GM19395 (cell line): Measurements from ENCODE around the gene DAGLA.

Source experiments
- ATAC-seq: cut with Tn5 transposase; IDR thresholded peaks from one replicate; pipeline ENCODE4 v1.9.1; 2021; ENCODE audit warnings: mild to moderate bottlenecking, moderate library complexity; ENCODE audit not compliant: unreplicated experiment

The DAGLA gene

DNA sequence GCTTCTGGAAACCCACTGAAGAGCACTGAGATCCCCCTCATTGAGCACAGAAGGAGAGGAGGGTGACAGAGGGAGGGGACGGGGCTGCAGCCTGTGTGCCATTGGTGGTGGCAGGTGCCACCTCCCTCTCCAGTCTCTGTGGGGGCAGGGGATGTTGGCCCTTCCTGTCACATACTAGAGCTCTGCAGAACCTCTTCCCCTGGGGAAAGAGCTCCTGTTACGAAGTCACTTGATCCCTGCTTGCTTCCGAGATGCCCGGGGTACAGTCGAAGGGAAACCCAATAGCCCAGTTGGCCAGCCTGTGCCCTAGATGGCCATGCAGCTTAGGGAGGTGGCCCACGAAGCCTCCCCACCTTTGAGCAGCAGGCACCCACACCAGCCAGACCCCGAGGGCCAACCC lies 29.4 kb downstream of the DAGLA start:
- ATAC-seq, result no peak

DNA sequence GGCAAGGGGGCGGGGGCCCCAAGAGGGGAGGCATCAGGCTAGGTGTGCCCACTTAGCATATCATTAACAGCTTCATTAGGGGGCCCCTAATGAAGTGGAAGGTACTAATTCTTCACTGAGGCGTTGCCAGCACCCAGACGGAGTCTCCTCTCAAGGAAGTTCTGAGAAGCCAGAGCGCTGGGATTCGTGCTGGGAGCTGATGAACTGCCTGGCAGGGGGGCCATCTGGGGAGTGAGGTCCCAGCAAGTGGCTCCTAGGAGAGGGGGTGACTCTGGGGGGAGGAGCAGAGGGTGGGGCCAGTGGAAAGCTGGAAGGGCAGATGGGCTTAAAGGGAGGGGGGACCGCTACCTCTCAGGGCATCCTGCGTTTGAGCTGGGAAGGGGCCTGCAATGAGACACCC lies 29.8 kb downstream of the DAGLA start:
- ATAC-seq, result no peak

DNA sequence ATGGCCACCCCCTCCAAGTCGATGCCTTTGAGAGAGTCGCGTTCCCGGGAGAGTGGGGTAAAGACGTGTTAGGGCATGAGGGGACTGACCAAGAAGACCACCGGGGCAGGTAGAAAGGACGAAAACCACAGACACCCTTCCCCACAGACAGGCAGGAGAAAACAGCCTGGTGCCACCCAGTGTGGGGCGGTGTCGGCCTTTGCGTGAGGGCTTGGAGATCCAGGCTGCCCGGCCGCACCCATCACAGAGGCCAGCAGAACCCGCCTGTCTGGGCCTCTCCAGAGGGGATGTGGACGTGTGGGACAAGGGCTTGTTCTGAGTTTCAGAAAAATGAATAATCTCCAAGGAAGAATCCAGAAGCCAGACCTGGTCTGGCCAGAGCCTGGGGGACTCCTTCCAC lies 30.8 kb downstream of the DAGLA start:
- ATAC-seq, result no peak

DNA sequence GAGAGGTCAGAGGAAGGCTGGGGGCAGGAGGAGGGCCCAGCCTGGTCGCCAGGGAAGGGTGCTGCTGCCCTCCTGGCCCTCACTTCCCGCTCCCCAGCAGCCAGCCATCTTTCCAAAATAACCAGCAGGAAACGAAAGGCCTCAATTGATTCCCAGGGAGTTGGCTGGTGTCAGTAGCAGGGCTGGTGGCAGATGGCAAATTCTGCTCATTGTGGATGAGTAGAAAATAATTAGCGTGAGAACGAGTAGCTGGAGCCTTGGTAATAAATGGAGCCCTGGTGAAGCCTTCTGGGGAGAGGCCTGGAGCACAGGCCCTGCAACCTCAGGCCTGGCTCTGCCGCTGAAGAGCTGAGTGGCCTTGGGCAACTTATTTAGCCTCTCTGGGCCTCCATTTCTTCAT lies 31.3 kb downstream of the DAGLA start:
- no peak for ATAC-seq

DNA sequence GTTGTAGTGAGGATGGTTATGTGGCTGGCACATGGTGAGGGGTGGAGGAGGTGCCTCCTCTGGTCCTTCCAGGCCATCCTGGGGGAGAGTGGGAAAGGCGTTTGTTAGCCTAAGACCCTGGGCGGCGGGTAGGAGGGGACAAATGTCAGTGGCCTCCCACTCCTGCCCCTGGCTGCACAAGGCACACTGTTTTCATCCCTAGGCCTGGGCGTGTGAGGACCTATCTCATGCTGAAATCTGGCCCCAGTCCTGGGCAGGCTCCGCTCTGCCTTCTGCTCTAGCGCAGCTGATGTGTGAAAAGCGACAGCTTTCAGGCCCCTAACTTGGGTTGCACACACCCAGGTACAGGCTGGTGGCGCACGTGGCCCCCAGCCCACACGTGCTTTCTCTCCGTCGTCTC lies 32.1 kb downstream of the DAGLA start:
- no peak for ATAC-seq

DNA sequence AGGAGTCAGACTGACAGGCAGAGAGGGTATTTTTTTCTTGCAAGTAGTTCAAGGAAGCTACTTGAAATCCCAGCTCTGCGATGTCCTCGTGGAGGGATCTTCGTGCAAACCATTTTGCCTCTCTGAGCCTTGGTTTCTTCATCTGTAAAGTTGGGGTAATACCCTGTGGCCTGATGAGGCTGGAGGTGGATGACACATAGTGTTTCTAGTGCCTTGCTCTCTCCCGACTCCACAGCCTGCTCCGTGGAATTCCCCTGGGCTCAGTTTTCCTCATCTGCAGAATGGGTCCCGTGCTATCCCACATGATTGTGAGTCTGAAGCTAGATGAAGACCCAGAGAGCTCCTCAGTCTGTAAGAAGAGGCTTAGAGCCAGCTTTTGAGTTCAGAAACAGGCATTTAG lies 32.7 kb downstream of the DAGLA start:
- ATAC-seq, result no peak

DNA sequence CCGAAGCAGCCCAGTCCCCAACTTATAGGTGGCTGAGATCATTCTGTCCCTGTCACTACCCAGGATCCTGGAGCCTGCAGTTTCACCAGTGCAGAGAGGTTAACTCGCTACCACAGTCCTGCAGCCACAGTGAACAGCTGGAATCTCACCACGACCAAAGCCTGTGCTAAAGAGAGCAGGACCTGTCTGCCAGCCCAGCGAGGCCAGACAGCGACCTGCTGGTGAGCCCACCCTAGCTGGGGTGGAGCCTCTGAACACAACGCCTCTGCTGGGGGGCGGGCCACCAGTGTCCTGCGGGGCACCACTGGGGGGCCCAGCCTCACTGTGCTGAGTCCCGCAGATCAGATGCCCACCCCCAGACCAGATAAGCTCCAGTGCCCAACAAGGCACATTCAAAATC lies 33.3 kb downstream of the DAGLA start:
- ATAC-seq, result no peak

DNA sequence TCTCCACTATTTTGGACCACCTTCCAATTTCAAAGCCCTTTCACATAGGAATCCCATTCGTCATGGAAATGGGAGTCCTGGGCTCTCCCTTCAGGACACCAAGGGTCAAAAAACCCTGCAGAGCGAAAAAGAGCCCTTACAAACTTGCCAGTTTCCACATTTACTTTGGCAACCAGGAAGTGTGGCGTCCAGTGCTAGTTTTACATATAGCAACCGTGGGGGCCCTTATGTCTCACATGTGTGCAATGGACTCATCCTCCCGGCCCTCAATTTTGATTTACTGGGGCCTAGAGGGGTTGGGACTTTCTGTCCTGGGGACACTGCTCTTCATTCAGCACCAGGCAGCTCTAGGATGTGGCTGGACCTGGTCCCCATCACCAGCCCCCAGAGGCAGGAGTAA lies 33.7 kb downstream of the DAGLA start:
- no peak for ATAC-seq

DNA sequence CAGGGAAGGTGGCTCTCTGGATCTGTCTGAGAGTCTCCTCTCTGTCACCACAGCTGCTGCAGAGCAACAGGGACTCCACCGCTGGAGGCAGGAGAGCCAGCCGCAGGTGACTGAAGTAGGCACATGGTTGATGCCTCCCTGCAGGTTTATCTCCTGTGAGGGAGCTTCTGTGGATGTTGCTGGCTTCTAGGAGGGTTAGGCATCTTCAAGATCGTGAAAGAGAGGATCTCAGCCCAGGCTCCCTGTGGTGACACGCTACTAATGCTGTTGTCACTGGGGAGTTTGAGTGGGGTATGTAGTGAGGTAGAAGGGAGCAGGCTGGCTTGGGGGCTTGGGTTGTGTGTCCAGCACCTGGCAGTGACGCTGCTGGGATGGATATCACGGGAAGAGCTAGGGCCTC lies 34.1 kb downstream of the DAGLA start:
- no peak for ATAC-seq

DNA sequence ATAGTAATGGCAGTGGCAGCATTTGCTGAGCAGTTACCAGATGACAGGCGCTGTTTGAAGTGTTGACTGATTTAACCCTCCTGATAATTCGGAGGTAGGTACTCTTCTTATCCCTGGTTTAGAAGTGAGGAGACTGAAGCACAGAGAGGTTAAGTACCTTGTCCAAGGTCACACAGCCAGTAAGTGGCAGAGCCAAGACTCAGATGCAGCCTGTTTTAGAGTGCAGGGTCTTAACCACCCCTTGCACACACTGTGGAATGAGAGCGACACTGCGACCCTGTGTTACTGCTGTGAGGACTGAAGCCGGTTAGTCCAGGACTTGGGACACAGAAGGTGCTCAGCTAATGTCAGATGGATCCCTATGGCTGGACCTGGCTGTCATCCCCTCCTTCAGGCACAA lies 34.7 kb downstream of the DAGLA start:
- no peak for ATAC-seq

DNA sequence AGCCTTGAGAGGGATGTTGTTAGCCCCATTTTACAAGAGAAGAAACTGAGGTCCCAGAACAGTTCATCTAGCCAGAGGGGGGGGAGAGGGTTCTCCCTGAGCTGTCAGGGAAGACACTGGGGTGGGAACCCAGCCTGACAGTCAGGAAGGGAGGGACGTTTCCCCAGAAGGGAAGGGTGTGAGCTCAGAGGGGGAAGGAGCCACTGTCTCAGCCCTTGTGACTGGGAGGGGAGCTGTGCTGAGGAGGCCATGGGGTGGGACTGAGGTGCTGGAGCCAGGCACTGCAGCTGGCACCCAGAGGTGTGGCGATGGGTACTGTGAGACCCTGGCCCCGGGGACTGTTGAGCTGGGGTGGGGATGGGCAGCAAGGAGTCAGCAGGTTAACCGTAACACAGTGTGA lies 35.7 kb downstream of the DAGLA start:
- no peak for ATAC-seq

DNA sequence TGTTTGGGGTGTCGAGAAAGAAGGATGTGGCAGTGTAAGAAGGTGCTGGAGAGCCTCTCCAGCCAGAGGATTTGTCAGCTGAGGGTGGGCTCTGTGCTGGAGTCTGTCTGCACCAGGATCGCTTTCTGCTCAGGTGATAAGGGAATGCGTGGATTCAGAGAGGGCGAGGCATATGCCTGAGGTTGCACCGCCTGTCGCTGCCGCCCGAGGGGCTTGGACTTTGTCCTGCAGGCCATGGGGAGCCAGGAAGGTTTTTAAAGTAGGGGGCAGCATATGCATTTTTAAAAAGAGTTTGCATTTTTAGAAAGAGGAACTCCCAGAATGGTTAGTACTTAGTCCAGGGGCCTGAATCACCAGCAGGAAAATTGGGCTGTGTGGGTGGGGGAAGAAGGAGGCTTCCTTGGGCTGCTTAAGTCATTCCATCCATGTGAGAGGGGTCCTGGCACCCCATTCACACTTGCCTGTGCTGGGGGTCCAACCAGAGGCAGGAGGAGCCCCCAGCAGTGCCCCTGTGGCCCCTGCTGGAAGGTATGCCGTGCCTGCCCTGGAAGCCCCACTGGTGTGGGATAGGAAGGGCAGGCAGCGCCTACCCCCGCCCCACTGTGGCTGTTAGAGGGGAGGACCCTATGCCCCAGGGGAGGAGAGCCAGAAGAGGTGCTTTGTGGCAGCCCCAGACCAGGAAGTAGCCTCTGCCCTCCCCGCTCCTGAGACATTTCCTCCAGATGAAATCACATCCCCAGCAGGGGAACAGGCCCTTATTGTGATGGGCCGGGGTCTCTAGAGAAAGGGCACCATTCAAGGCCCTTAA lies 36.5 kb downstream of the DAGLA start:
- ATAC-seq, result no peak

DNA sequence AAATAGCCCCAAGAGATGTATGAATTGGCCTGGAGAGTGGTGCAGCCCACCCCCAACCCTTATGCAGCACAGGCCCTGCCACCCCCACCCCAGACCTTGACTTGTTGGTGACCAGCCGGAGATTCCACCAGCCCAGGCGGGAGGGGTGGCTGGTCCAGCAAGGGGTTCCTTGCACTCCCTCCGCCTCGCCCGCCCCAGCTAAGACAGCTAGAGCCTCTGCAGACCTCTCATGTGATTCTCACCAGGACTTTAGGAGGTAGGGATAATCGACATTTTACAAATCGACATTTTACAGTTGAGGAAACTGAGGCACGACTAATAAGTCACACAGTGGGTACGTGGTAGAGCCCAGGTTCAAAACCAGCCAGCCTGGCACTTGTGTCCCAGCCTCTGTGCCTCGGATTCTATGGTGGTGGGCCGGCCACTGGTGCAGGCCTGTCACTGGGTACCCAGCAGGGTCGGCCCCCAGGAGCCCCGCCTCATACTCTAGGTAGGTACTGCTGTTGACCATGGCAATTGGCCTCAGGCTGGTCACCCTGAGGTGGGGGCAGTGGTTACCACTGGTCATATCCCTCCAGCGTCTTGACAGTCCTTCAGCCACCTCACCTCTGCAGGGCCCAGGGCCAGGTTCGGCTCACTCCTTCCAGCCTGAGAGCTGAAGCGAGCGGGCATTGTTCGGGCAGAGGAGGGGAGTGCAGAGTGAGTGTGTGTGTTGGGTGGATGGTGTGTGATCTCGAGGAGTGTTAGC lies 37.3 kb downstream of the DAGLA start:
- ATAC-seq, result no peak

DNA sequence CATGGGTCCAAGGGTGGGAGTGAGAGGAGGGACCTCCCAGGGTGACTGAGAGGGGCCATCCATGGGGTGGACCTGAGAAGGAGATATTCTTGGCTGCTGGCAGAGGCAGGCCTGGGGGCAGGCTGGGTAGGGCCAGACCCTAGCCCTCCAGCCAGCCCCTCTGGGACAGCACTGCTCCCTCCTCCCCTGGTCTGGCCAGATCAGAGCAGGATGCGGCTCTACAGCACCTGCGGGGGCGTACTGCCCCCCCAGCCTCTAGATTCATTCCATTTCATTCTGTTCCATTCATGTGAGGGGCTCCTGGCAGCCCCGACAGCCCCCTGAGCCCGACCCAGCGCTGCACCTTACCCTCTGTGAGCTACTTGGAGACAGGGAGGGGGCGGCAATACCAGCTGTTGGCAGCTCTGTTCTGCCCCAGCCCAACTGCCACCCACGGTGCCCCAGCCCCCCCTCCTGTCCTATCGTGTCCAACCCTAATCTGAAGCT lies 37.9 kb downstream of the DAGLA start:
- no peak for ATAC-seq

DNA sequence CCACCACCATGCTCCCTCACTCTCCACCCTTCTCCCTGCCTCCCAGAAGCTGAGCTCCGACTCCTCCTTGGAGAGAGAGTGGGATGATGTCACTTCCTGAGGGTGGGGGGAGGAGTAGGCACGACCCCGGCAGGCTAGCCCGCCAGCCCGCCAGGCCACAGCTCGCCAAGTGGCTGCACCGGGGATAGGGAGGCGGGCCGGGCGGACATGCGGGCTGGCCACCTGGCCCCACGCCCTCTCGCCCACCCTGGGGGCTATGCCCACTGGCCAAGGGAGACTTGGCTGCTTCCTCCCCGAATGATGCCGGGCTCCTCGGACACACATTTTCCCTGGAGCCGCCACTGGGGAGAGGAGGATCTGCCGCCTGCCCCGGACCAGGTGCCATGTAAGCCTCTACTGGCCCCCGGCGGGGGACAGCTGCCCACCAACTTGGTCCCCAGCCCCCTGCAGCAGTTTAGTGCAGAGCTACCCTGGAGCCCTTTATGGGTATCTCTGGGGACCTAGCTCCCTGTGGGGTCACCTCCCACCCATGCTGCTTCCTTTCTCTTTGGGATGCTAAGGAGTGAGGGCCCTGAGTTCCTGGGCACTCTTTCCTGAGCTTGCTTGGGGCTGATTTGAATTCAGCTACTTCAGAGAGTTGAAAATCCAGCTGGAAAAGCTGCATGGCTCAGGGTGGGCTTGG lies 38.6 kb downstream of the DAGLA start:
- no peak for ATAC-seq

DNA sequence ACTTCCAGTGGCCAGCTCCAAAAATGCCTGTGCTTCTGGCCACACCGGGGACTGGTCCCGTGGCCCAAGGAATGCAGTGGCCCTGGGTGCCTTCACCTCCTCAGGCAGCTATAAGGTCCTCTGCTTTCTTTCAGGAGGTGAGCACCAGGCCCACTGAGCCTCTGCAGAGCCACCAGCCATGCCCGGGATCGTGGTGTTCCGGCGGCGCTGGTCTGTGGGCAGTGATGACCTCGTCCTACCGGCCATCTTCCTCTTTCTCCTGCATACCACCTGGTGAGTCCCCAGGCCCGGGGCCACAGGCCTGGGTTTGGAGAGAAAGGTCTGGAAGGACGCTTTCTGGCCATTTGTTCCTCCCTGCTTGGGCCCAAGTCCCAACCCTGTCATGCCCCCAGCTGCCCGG lies 39.8 kb downstream of the DAGLA start:
- no peak for ATAC-seq

DNA sequence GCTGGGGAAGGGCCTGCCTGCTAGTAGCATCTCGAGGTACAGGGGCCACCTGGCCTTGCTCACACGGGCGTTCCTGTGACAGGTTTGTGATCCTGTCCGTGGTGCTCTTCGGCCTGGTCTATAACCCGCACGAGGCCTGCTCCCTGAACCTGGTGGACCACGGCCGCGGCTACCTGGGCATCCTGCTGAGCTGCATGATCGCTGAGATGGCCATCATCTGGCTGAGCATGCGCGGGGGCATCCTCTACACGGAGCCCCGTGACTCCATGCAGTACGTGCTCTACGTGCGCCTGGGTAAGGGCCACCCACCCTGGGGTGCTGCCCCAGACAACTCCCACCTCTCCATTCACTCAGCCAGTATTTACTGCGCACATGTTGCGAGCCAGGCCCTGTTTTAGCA lies 40.4 kb downstream of the DAGLA start:
- no peak for ATAC-seq

DNA sequence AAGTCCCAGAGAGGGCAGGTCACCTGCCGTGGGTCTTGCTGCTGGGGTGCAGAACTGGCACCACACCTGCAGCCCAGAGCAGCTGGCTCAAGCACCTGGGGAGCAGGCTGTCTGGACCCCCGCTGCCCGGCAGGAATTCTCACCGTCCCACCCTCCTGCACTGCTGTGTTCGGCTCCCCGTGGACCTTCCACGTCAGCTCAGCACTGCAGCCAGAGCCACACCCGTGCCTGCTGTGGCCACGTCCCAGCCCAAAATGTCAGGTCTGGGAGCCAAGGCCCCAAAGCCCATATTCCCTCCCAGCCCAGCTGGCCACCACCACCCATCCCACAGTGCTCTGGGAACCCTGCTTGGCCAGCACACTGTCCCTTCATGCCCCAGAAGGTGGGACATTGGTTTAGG lies 44.2 kb downstream of the DAGLA start:
- ATAC-seq, result no peak

DNA sequence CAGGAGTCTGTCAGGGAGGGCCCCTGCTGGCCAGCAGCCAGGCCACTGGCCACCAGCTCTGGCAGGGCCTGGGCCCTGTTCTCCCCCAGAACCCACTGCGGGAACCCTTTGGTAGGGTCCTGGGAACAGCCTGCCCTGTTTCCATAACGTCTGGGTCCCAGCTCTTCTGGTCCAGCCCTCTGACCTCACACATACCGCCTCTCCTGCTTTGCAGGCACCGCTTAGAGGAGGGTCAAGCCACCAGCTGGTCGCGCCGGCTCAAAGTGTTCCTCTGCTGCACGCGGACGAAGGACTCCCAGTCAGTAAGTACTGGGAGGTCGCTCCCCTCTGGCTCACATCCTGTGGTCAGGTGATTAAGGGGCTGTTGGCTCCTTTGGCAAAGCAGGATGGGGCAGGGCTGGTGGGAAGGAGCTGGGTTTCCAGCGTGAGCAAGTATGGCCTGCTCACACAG lies 45.6 kb downstream of the DAGLA start:
- ATAC-seq, result no peak

DNA sequence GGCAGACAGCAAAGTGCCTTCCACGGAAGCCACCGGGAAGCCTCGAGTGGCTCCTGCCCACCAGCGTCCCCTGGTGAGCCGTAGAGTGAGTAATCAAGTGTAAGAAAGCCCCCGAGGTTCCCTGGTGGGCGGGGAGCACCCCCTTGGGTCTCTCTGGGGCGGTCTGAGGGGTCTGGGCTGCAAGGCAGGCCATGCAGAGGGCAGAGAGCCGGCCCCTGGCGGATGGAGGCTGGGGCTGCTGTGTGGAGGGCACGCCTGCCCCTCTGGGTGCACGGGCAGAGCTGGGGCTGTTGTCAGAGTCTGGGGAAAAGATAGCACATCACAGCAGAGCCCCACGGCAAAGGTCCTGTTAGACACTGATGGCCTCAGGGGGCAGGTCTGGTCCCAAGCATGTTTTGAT lies 46.6 kb downstream of the DAGLA start:
- ATAC-seq, result no peak

DNA sequence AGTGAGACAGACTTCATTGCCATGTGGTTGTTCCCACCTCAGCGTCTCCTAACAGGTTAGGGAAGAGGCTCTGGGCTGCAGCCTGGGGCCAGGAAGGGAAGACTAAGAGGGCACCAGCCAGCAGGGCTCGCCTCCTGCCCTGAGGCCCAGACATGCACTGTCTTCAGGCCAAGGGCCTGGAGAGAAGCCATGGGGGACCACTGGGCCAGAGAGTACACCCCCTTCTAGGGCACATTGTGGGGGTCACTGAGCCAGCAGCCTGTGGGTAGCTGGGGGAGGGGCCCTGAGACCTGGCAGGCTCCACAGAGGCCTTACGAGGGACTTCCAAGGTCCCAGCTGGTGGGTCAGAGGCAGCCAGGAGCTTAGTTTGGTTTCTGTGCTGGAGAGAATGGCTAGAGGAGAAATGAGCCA lies 47.2 kb downstream of the DAGLA start:
- no peak for ATAC-seq
